BJ (cell line): ENCODE measurements around the gene AIFM1. TPM values are rescaled to one million over a fixed set of nuclear protein-coding genes. Genes with fewer than 3 reads are reported as not detected.

ENCODE experiments used
- CTCF ChIA-PET: fragments of 350-600 bp; formaldehyde crosslinking; extraction: SDS; loops from one replicate; lab custom pipeline; 2021; ENCODE audit warnings: antibody characterized with exemption, inconsistent platforms; lab: Yijun Ruan, JAX
- POLR2A ChIA-PET: fragments of 300-600 bp; sonication (Branson Sonifier 250); formaldehyde crosslinking; extraction: SDS; loops from one replicate; lab custom pipeline; 2021; ENCODE audit warnings: antibody characterized with exemption; lab: Charles Lee
- DNase-seq: peaks from one replicate; pipeline ENCODE4 v3.0.0-alpha.2; 2011; ENCODE audit warnings: low read depth
- H3K27me3 ChIP-seq: 2 replicates; pipeline ENCODE4 v1.6.0; 2011; ENCODE audit warnings: low read length; ENCODE audit not compliant: control insufficient read depth, insufficient read depth
- H3K36me3 ChIP-seq: 2 replicates; pipeline ENCODE4 v1.5.1; 2011; ENCODE audit warnings: low read length; ENCODE audit not compliant: control insufficient read depth, insufficient read depth
- H3K4me3 ChIP-seq: 2 replicates; pipeline ENCODE4 v1.5.1; 2011; ENCODE audit warnings: low read depth, mild to moderate bottlenecking, control low read depth, low read length
- polyA plus RNA-seq: library from polyadenylated mRNA; depleted of rRNA; stranded (reverse); fragments of >200 nt; gene quantifications from 2 replicates; pipeline ENCODE4 v1.2.3, GENCODE V29; 2011
- TF ChIP-seq, protein P1 (sequence below): IDR thresholded peaks from 2 replicates; pipeline ENCODE4 v1.5.1; 2011; ENCODE audit warnings: low read depth, mild to moderate bottlenecking, control low read depth, inconsistent platforms, low read length, moderate library complexity; ENCODE audit not compliant: insufficient read depth

Gene AIFM1
- polyA plus RNA-seq, 1 experiment, result 23.2 TPM

GRCh38 chrX:130095249-130096030 lies 70.2 kb downstream of the AIFM1 start:
- POLR2A ChIA-PET, result no interaction called here
- H3K4me3 ChIP-seq, result no peak overlapping the region
- CTCF ChIA-PET, result interaction anchor here (0.7 kb wide), 1 partner anchor 269 kb away, joined by 3 read pairs; no protein-coding TSS in a partner anchor
- TF ChIP-seq, protein P1, sequence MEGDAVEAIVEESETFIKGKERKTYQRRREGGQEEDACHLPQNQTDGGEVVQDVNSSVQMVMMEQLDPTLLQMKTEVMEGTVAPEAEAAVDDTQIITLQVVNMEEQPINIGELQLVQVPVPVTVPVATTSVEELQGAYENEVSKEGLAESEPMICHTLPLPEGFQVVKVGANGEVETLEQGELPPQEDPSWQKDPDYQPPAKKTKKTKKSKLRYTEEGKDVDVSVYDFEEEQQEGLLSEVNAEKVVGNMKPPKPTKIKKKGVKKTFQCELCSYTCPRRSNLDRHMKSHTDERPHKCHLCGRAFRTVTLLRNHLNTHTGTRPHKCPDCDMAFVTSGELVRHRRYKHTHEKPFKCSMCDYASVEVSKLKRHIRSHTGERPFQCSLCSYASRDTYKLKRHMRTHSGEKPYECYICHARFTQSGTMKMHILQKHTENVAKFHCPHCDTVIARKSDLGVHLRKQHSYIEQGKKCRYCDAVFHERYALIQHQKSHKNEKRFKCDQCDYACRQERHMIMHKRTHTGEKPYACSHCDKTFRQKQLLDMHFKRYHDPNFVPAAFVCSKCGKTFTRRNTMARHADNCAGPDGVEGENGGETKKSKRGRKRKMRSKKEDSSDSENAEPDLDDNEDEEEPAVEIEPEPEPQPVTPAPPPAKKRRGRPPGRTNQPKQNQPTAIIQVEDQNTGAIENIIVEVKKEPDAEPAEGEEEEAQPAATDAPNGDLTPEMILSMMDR, result no peak
- H3K36me3 ChIP-seq, result no peaks in the 10 kb centered on the region
- no peaks in the 10 kb centered on the region for H3K27me3 ChIP-seq
- DNase-seq, result no peak

- TF ChIP-seq, protein P1, result no peak
- no peak for DNase-seq
- CTCF ChIA-PET, result no interaction called here
- Histone ChIP-seq H3K27me3 (no peaks in the 10 kb centered on the region), H3K4me3 (no peak overlapping the region), H3K36me3 (no peaks in the 10 kb centered on the region)
- POLR2A ChIA-PET, result no interaction called here
Observed at GRCh38 chrX:130094696-130095095, 70.9 kb downstream of the AIFM1 start.

GRCh38 chrX:130093271-130093670 lies 72.4 kb downstream of the AIFM1 start:
- Histone ChIP-seq H3K27me3 (no peaks in the 10 kb centered on the region), H3K4me3 (no peak overlapping the region), H3K36me3 (no peaks in the 10 kb centered on the region)
- TF ChIP-seq, protein P1, result no peak
- POLR2A ChIA-PET, result no interaction called here
- CTCF ChIA-PET, result interaction anchor here (1.2 kb wide), 1 partner anchor 13 kb away, joined by 4 read pairs; no protein-coding TSS in a partner anchor
- no peak for DNase-seq

GRCh38 chrX:130091980-130092522 lies 73.6 kb downstream of the AIFM1 start:
- TF ChIP-seq, protein P1, result no peak
- H3K4me3 ChIP-seq, result no peak overlapping the region
- no peak for DNase-seq
- ChIA-PET POLR2A (no interaction called here), CTCF (interaction anchor here (1.2 kb wide), 1 partner anchor 12 kb away, joined by 4 read pairs; no protein-coding TSS in a partner anchor)
- no peaks in the 10 kb centered on the region for H3K27me3 ChIP-seq
- H3K36me3 ChIP-seq, result no peaks in the 10 kb centered on the region

DNA sequence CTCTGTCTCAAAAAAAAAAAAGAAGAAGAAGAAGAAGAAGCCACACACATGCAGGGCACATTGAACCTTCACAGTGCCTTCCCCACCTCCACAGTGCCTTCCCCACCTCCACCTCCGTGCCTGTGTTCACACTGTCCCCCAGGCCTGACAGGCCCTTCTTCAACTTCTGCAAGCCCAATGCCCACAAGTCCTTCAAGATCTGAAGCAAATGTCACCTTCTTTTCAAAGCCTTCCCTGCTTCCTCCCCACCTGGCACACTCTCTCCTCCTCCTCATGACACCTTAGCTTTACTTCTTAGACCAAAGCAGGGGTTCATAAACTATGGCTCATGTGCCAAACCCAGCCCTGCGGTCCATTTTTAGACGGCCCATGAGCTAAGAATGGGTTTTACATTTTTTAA lies 75.3 kb downstream of the AIFM1 start:
- Histone ChIP-seq H3K4me3 (no peak overlapping the region), H3K36me3 (no peaks in the 10 kb centered on the region), H3K27me3 (no peaks in the 10 kb centered on the region)
- CTCF ChIA-PET, result no interaction called here
- DNase-seq, result no peak
- POLR2A ChIA-PET, result no interaction called here
- TF ChIP-seq, protein P1, result no peak
